Measurements from ENCODE around the gene RGS18.

- TF ChIP-seq CTCF (IDR thresholded peaks at IDR 0.05): no peak
- no peak for TF ChIP-seq POLR2A (IDR thresholded peaks at IDR 0.05)
These were observed 17.9 kb upstream of the RGS18 start for GRCh38 chr1:192140382-192140781.

Data from Peyer's patch (tissue), 4 donors.